Measurements from ENCODE around the gene RHAG.
"Not testable (repeated sequence)": the region's sequence is repeated elsewhere in the genome, so short reads cannot be mapped to it uniquely, and the experiment has no call there.

Gene RHAG

DNA sequence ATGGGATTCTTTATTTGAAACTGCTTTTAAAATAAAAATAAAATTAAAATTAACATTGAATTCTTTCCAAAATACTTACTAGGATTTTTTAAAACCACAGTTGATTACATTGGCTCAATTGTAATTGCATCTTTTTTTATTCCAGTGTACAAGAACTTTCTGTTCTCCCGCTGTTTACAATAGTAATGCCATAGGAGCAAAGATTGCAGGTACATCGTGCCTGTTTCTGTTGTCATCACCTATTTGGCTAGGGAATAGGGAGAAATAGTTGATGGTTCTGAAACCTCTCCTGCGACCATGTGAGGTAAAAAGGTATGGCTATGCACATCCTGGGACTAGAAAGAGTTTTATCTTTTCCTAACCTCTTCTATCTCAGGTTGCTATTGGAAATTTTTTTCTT is 28.2 kb upstream of the RHAG start:
- Histone ChIP-seq H3K4me3 (ENCODE audit: low read length) (no peak overlapping the region), H3K36me3 (ENCODE audit: control insufficient read depth, low read length) (no peaks in the 10 kb centered on the region), H3F3A (ENCODE audit: control insufficient read depth, insufficient read depth) (no peaks in the 10 kb centered on the region), H3K4me1 (ENCODE audit: control insufficient read depth, low read length) (no peaks in the 10 kb centered on the region), H3K27me3 (ENCODE audit: control insufficient read depth, low read length) (no peaks in the 10 kb centered on the region), H3K4me2 (ENCODE audit: low read length) (no peak overlapping the region), H4K20me1 (ENCODE audit: control insufficient read depth, insufficient read depth, low read depth, low read length) (no peaks in the 10 kb centered on the region), H3K27ac (ENCODE audit: low read depth, low read length) (no peak overlapping the region), H3K79me2 (ENCODE audit: control insufficient read depth, low read length) (no peaks in the 10 kb centered on the region), H3K9me3 (ENCODE audit: control insufficient read depth, insufficient read depth, low read length) (no peaks in the 10 kb centered on the region), H3K9me2 (replicated peaks; ENCODE audit: control insufficient read depth, low read length) (no peaks in the 10 kb centered on the region)
- TF ChIP-seq CTCF (IDR thresholded peaks at IDR 0.05; ENCODE audit: low read depth, low read length, poor library complexity, severe bottlenecking) (no peak), EZH2phosphoT487 (IDR thresholded peaks at IDR 0.05; ENCODE audit: borderline replicate concordance, low read length) (no peak)

- not testable (repeated sequence) for H3K4me2 ChIP-seq (ENCODE audit: low read length); H3K9me3 ChIP-seq (ENCODE audit: control insufficient read depth, insufficient read depth, low read length); H3K4me3 ChIP-seq (ENCODE audit: low read length); H3K9me2 ChIP-seq (replicated peaks; ENCODE audit: control insufficient read depth, low read length); H3K27ac ChIP-seq (ENCODE audit: low read depth, low read length); H3K36me3 ChIP-seq (ENCODE audit: control insufficient read depth, low read length); H4K20me1 ChIP-seq (ENCODE audit: control insufficient read depth, insufficient read depth, low read depth, low read length); H3F3A ChIP-seq (ENCODE audit: control insufficient read depth, insufficient read depth); H3K4me1 ChIP-seq (ENCODE audit: control insufficient read depth, low read length); H3K79me2 ChIP-seq (ENCODE audit: control insufficient read depth, low read length); H3K27me3 ChIP-seq (ENCODE audit: control insufficient read depth, low read length)
Observed at GRCh38 chr6:49664054-49664453, 27.4 kb upstream of the RHAG start.

GRCh38 chr6:49662892-49663261 is 26.2 kb upstream of the RHAG start:
- Histone ChIP-seq H3K4me3 (ENCODE audit: low read length) (no peak overlapping the region), H3K4me1 (ENCODE audit: control insufficient read depth, low read length) (no peaks in the 10 kb centered on the region), H3K36me3 (ENCODE audit: control insufficient read depth, low read length) (no peaks in the 10 kb centered on the region), H3K9me3 (ENCODE audit: control insufficient read depth, insufficient read depth, low read length) (no peaks in the 10 kb centered on the region), H3K4me2 (ENCODE audit: low read length) (no peak overlapping the region), H4K20me1 (ENCODE audit: control insufficient read depth, insufficient read depth, low read depth, low read length) (no peaks in the 10 kb centered on the region), H3K79me2 (ENCODE audit: control insufficient read depth, low read length) (no peaks in the 10 kb centered on the region), H3K27me3 (ENCODE audit: control insufficient read depth, low read length) (no peaks in the 10 kb centered on the region), H3K9me2 (replicated peaks; ENCODE audit: control insufficient read depth, low read length) (no peaks in the 10 kb centered on the region), H3K27ac (ENCODE audit: low read depth, low read length) (no peak overlapping the region), H3F3A (ENCODE audit: control insufficient read depth, insufficient read depth) (no peaks in the 10 kb centered on the region)
- TF ChIP-seq CTCF (IDR thresholded peaks at IDR 0.05; ENCODE audit: low read depth, low read length, poor library complexity, severe bottlenecking) (no peak), EZH2phosphoT487 (IDR thresholded peaks at IDR 0.05; ENCODE audit: borderline replicate concordance, low read length) (no peak)

- Histone ChIP-seq H4K20me1 (ENCODE audit: control insufficient read depth, insufficient read depth, low read depth, low read length) (no peaks in the 10 kb centered on the region), H3K4me3 (ENCODE audit: low read length) (no peak overlapping the region), H3K36me3 (ENCODE audit: control insufficient read depth, low read length) (no peaks in the 10 kb centered on the region), H3K9me3 (ENCODE audit: control insufficient read depth, insufficient read depth, low read length) (no peaks in the 10 kb centered on the region), H3K79me2 (ENCODE audit: control insufficient read depth, low read length) (no peaks in the 10 kb centered on the region), H3K9me2 (replicated peaks; ENCODE audit: control insufficient read depth, low read length) (no peaks in the 10 kb centered on the region), H3K27ac (ENCODE audit: low read depth, low read length) (no peak overlapping the region), H3F3A (ENCODE audit: control insufficient read depth, insufficient read depth) (no peaks in the 10 kb centered on the region), H3K27me3 (ENCODE audit: control insufficient read depth, low read length) (no peaks in the 10 kb centered on the region), H3K4me1 (ENCODE audit: control insufficient read depth, low read length) (no peaks in the 10 kb centered on the region), H3K4me2 (ENCODE audit: low read length) (no peak overlapping the region)
- TF ChIP-seq EZH2phosphoT487 (IDR thresholded peaks at IDR 0.05; ENCODE audit: borderline replicate concordance, low read length) (no peak), CTCF (IDR thresholded peaks at IDR 0.05; ENCODE audit: low read depth, low read length, poor library complexity, severe bottlenecking) (no peak)
Observed at GRCh38 chr6:49662231-49662891, 25.7 kb upstream of the RHAG start.
